Fibroblast of gingiva (primary cell): ENCODE results near the gene VOPP1.
A peak's percentile ranks its signal among the peaks of the same experiment; 100 is the strongest.
"Not testable (repeated sequence)": the region's sequence is repeated elsewhere in the genome, so short reads cannot be mapped to it uniquely, and the experiment has no call there.

Experiments used
- DNase-seq: peaks from one replicate; pipeline ENCODE4 v3.0.0-alpha.2; 2011; ENCODE audit warnings: low read depth

Gene VOPP1

GRCh38 chr7:55572378-55573233 is at the start of gene VOPP1:
VOPP1 (minus strand) TSS chr7:55572502; CDS start chr7:55572324, 178 bp downstream.
- peak; percentile 69 for DNase-seq

GRCh38 chr7:55618913-55619312 is 46.6 kb upstream of the VOPP1 start:
- DNase-seq, result no peak

- not testable (repeated sequence) for DNase-seq
These were observed 42.2 kb upstream of the VOPP1 start for GRCh38 chr7:55614365-55615064.

- not testable (repeated sequence) for DNase-seq
These were observed 37.4 kb upstream of the VOPP1 start for GRCh38 chr7:55609726-55610125.

GRCh38 chr7:55605661-55606060 is 33.4 kb upstream of the VOPP1 start:
- not testable (repeated sequence) for DNase-seq

- DNase-seq, result peak; percentile 26
These were observed 25.7 kb upstream of the VOPP1 start for GRCh38 chr7:55597944-55598499.

GRCh38 chr7:55597214-55597739 is 25.0 kb upstream of the VOPP1 start:
- not testable (repeated sequence) for DNase-seq

- no peak for DNase-seq
These were observed 23.2 kb upstream of the VOPP1 start for GRCh38 chr7:55595511-55595910.

- no peak for DNase-seq
These were observed 22.6 kb upstream of the VOPP1 start for GRCh38 chr7:55594870-55595269.

GRCh38 chr7:55594414-55594813 is 22.1 kb upstream of the VOPP1 start:
- no peak for DNase-seq

GRCh38 chr7:55593515-55594318 is 21.4 kb upstream of the VOPP1 start:
- peak; percentile 26 for DNase-seq

- DNase-seq, result no peak
These were observed 20.8 kb upstream of the VOPP1 start for GRCh38 chr7:55593172-55593514.

GRCh38 chr7:55592492-55592891 is 20.2 kb upstream of the VOPP1 start:
- no peak for DNase-seq

- DNase-seq, result no peak
These were observed 19.1 kb upstream of the VOPP1 start for GRCh38 chr7:55591282-55591931.

GRCh38 chr7:55590517-55591281 is 18.4 kb upstream of the VOPP1 start:
- DNase-seq, result no peak

- DNase-seq, result no peak
These were observed 17.6 kb upstream of the VOPP1 start for GRCh38 chr7:55589905-55590304.

- DNase-seq, result no peak
These were observed 16.8 kb upstream of the VOPP1 start for GRCh38 chr7:55588976-55589604.

- DNase-seq, result no peak
These were observed 16.0 kb upstream of the VOPP1 start for GRCh38 chr7:55588379-55588699.

- no peak for DNase-seq
These were observed 15.5 kb upstream of the VOPP1 start for GRCh38 chr7:55587687-55588378.

- DNase-seq, result not testable (repeated sequence)
These were observed 10.4 kb upstream of the VOPP1 start for GRCh38 chr7:55582656-55583055.
